IPS-11a (cell line): Measurements from ENCODE around the gene TAS1R2.

Source experiments
- H3K4me3 ChIP-seq: one replicate; pipeline ENCODE4 v1.5.1; 2013; ENCODE audit warnings: low read depth, low read length, control low read depth

Gene TAS1R2

DNA sequence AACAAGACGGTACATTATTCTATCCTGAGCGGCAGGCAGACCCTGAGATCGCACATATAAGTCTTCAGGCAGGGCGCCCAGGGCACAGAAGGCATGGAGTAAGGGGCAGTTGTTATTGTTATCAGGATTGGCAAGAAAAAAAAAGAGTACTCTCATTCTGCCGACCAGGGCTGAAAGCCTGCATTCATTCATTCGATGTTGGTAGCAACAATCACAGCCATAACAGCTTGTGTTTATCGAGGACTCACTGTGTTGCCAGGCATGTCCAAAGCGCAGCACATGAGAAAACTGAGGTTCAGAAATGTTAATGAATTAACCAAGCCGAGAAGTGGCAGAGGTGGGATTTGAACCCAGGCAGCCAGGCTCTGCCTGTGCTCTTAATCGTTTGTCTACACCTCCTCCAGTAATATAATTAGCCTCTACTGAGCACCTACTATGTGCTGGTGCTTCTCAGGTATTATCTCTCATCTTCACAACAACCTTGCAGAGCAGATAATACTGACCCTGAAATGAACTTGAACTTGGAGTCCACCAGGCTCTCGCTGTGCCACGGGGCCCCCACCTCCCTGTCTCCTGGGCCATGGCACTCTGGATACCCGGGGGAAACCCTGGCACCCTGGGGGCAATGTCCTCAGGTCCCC lies 56.2 kb downstream of the TAS1R2 start:
- H3K4me3 ChIP-seq, result no peak overlapping the region

GRCh38 chr1:18802231-18802630 lies 57.2 kb downstream of the TAS1R2 start:
- no peak overlapping the region for H3K4me3 ChIP-seq

DNA sequence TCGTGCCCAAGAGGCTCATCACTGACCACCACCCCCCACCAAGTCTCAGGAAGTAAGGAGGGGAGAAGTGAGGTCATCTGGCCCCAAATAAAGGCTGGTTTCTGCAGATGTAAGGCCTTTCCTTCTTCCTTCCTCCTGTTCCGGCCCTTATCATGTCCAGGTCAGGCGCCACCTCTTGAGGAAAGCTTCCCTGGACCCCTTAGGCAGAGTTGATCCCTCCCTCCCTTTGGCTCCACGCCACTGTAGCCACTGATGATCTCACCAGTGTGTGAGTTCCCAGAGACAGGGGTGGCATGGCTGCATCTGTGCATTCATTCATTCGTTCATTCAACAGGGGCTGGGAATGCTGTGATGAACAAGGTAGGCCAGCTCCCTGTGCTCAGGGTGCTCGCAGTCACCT lies 59.2 kb downstream of the TAS1R2 start:
- no peak overlapping the region for H3K4me3 ChIP-seq

DNA sequence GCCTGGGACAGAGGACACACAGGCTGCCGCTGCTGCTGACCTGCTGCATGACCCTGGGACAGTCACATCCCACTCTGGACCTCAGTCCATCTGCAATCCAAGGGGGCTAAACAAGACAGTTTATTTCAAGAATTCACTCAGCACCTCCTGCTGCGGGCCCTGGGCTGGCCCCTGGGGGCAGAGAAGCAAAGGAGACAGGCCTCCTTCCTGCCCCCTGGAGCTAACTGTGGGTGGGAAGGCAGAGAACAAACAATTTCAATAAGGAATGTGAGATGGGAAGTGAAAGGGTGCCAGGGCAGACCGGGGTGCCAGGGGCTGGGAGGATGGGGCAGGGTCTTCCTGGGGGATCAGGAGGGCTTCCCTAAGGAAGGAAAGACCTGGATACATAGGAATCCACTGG lies 60.0 kb downstream of the TAS1R2 start:
- H3K4me3 ChIP-seq, result no peak overlapping the region

- no peak overlapping the region for H3K4me3 ChIP-seq
These were observed 60.5 kb downstream of the TAS1R2 start for GRCh38 chr1:18798946-18799345.

- H3K4me3 ChIP-seq, result no peak overlapping the region
These were observed 60.9 kb downstream of the TAS1R2 start for GRCh38 chr1:18798533-18798932.

- H3K4me3 ChIP-seq, result no peak overlapping the region
These were observed 62.5 kb downstream of the TAS1R2 start for GRCh38 chr1:18796950-18797349.

GRCh38 chr1:18795002-18795689 lies 64.3 kb downstream of the TAS1R2 start:
- no peak overlapping the region for H3K4me3 ChIP-seq

- H3K4me3 ChIP-seq, result no peak overlapping the region
These were observed 64.9 kb downstream of the TAS1R2 start for GRCh38 chr1:18794561-18794960.

DNA sequence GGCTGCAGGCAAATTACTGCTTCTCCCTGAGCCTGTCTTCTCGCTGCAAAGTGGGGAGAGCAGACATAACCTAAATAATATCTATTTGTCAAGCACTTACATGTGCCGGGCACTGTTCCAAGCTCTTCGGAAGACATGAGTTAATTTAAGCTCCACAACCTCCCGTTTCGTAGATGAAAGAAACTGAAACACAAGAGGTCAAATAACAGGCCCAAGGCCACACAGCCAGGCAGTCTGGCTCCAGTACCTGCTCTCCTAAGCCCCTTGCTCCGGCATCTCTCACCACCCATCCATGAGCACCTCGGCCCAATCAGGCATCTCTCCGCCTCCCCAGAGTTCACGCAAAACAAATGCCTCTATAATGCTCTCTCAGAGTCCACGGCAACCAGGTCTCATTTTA lies 65.4 kb downstream of the TAS1R2 start:
- H3K4me3 ChIP-seq, result no peak overlapping the region

DNA sequence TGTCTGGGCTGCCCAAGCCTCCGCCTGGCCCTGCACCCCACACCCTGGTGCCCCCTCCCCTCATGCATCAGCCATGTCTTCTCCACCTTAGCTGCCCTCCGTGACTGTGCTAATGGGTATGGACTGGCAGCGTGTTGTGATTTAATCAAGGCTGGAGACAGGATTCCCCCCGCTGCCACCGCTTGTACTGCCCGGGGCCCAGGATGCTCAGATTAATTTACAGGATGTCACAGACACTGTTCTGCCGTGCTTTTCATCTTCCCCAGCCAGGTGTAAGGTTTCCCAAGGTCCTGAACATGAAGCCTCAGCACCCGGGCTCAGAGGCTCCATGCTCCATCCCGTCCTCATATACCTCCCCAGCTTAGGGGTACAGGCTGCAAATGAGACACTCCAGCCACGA lies 66.3 kb downstream of the TAS1R2 start:
- H3K4me3 ChIP-seq, result no peak overlapping the region

- no peak overlapping the region for H3K4me3 ChIP-seq
These were observed 66.7 kb downstream of the TAS1R2 start for GRCh38 chr1:18792747-18793146.
